Endothelial cell of umbilical vein (primary cell): ENCODE data around the gene WDR76. TPM values are rescaled to one million over a fixed set of nuclear protein-coding genes. Genes with fewer than 3 reads are reported as not detected.

Experiments used
- BruUV-seq: library from RNA; stranded (reverse); fragments of 400-500 nt; replicated peaks from 2 replicates; lab custom pipeline; 2021; lab: Mats Ljungman, UMichigan
- CTCF ChIA-PET: fragments of 300-600, 350-600 bp; sonication (Branson Sonifier 250); formaldehyde crosslinking; loops from one replicate; lab custom pipeline; 2021; ENCODE audit warnings: antibody characterized with exemption, inconsistent platforms; lab: Charles Lee
- POLR2A ChIA-PET: fragments of 300-600, 350-600 bp; sonication (Branson Sonifier 250); formaldehyde crosslinking; loops from one replicate; lab custom pipeline; 2021; ENCODE audit warnings: antibody characterized with exemption, inconsistent platforms; lab: Charles Lee
- DNase-seq: peaks from one replicate; pipeline ENCODE4 v3.0.0-alpha.2; 2011; ENCODE audit warnings: low read depth, low spot score
- FAIRE-seq: peaks from 2 replicates; lab custom pipeline; 2011; peaks lifted over from hg19 to GRCh38; lab: Jason Lieb, UNC
- H2AFZ ChIP-seq: 2 replicates; pipeline ENCODE4 v1.6.0; 2012; ENCODE audit warnings: low read depth, low read length, control low read depth, inconsistent platforms
- H3K27ac ChIP-seq: 2 replicates; pipeline ENCODE4 v1.5.1; 2011; ENCODE audit warnings: low read depth, mild to moderate bottlenecking, control low read depth, low read length, moderate library complexity; ENCODE audit not compliant: insufficient read depth
- H3K27me3 ChIP-seq, 2 experiments: 2 replicates each; pipeline versions ENCODE4 v1.6.0 to v1.6.1; 2011; ENCODE audit warnings: low read length in 2 of 2, mixed read lengths in 1 of 2; ENCODE audit not compliant: control insufficient read depth in 2 of 2, insufficient read depth in 2 of 2
- H3K36me3 ChIP-seq, 2 experiments: 2 replicates in 1 of 2; 3 replicates in 1 of 2; pipeline ENCODE4 v1.5.1; 2011; ENCODE audit warnings: low read length in 2 of 2, mild to moderate bottlenecking in 1 of 2, moderate library complexity in 1 of 2; ENCODE audit not compliant: control insufficient read depth in 2 of 2, insufficient read depth in 2 of 2; ENCODE audit errors: extremely low read depth in 1 of 2
- H3K4me1 ChIP-seq: 3 replicates; pipeline ENCODE4 v1.5.1; 2011; ENCODE audit warnings: mild to moderate bottlenecking, low read length; ENCODE audit not compliant: control insufficient read depth, insufficient read depth; ENCODE audit errors: extremely low read depth
- H3K4me2 ChIP-seq: 2 replicates; pipeline ENCODE4 v1.6.1; 2011; ENCODE audit warnings: low read length, control low read depth, mixed read lengths; ENCODE audit not compliant: insufficient read depth
- H3K4me3 ChIP-seq, 3 experiments: fragments of 200-600 bp in 1 of 3; sonication (generic), shearing (Covaris generic) in 1 of 3; replicated peaks in 1 of 3; 2 replicates each; pipeline ENCODE4 v1.5.1; 2011 to 2016; ENCODE audit warnings: control low read depth in 3 of 3, low read length in 3 of 3, mild to moderate bottlenecking in 2 of 3, inconsistent platforms in 1 of 3, low read depth in 1 of 3, moderate library complexity in 1 of 3; ENCODE audit not compliant: insufficient read depth in 1 of 3
- H3K79me2 ChIP-seq: 2 replicates; pipeline ENCODE4 v1.6.0; 2012; ENCODE audit warnings: low read length, inconsistent platforms; ENCODE audit not compliant: control insufficient read depth, insufficient read depth
- H3K9ac ChIP-seq: replicated peaks from 2 replicates; pipeline ENCODE3; 2011; ENCODE audit warnings: low read length, control low read depth; ENCODE audit not compliant: insufficient read depth; ENCODE audit errors: extremely low read depth
- H3K9me1 ChIP-seq: replicated peaks from 3 replicates; pipeline ENCODE4 v1.6.0; 2011; ENCODE audit warnings: mild to moderate bottlenecking, low read length; ENCODE audit not compliant: control insufficient read depth, insufficient read depth; ENCODE audit errors: extremely low read depth
- H3K9me3 ChIP-seq: replicated peaks from 2 replicates; pipeline ENCODE4 v1.5.1; 2012; ENCODE audit warnings: low read length, inconsistent platforms; ENCODE audit not compliant: control insufficient read depth, insufficient read depth
- H4K20me1 ChIP-seq: replicated peaks from 2 replicates; pipeline ENCODE3; 2011; ENCODE audit warnings: mild to moderate bottlenecking, low read length; ENCODE audit not compliant: control insufficient read depth, insufficient read depth; ENCODE audit errors: extremely low read depth
- CTCF ChIP-seq, 2 donors: IDR thresholded peaks; 1 replicate in 1 of 2; 2 replicates in 1 of 2; pipeline ENCODE4 v1.5.1; 2011; ENCODE audit warnings: low read length in 2 of 2, mild to moderate bottlenecking in 2 of 2, moderate library complexity in 2 of 2, control low read depth in 1 of 2, inconsistent platforms in 1 of 2, low read depth in 1 of 2; ENCODE audit not compliant: insufficient read depth in 1 of 2; ENCODE audit errors: extremely low read depth in 1 of 2
- EZH2 ChIP-seq: IDR thresholded peaks from 2 replicates; pipeline ENCODE4 v1.6.1; 2012; ENCODE audit warnings: borderline replicate concordance, low read depth, mild to moderate bottlenecking, moderate library complexity, low read length, inconsistent platforms; ENCODE audit not compliant: severe bottlenecking
- FOS ChIP-seq: IDR thresholded peaks from 2 replicates; pipeline ENCODE4 v1.6.1; 2011; ENCODE audit warnings: mild to moderate bottlenecking, low read length, moderate library complexity, borderline replicate concordance; ENCODE audit not compliant: insufficient read depth
- GATA2 ChIP-seq: IDR thresholded peaks from 2 replicates; pipeline ENCODE4 v1.7.0; 2011; ENCODE audit warnings: low read depth, mild to moderate bottlenecking, moderate library complexity, mixed read lengths, low read length; ENCODE audit not compliant: insufficient read length, insufficient read depth
- JUN ChIP-seq: IDR thresholded peaks from 2 replicates; pipeline ENCODE4 v1.6.1; 2011; ENCODE audit warnings: borderline replicate concordance, low read depth; ENCODE audit not compliant: insufficient read length, insufficient read depth
- MAX ChIP-seq: IDR thresholded peaks from 2 replicates; pipeline ENCODE4 v1.6.1; 2011; ENCODE audit not compliant: insufficient read depth, insufficient read length
- MYC ChIP-seq: IDR thresholded peaks from one replicate; pipeline ENCODE4 v1.6.1; 2011; ENCODE audit warnings: mild to moderate bottlenecking, low read depth, low read length
- POLR2A ChIP-seq: IDR thresholded peaks from 2 replicates; pipeline ENCODE4 v1.6.1; 2012; ENCODE audit warnings: low read depth, mild to moderate bottlenecking, control low read depth, low read length
- POLR2AphosphoS5 ChIP-seq: IDR thresholded peaks from 2 replicates; pipeline ENCODE4 v1.6.1; 2012; ENCODE audit warnings: low read depth, mild to moderate bottlenecking, control low read depth, low read length, moderate library complexity; ENCODE audit not compliant: insufficient read depth
- dilution Hi-C: fragments of 300-500 bp; cut with MboI; formaldehyde crosslinking; loops from one replicate; pipeline ENCODE4 v1.15.0; 2019; ENCODE audit warnings: low sequenced_read_pairs; ENCODE audit not compliant: extremely low pct_ligation_motif_present
- intact Hi-C: fragments of 100-400 bp; cut with micrococcal nuclease; formaldehyde crosslinking; loops from one replicate; pipeline ENCODE4 v1.10.0; 2022
- polyA plus RNA-seq, 4 experiments: library from polyadenylated mRNA; depleted of rRNA in 3 of 4; stranded (reverse) in 3 of 4; unstranded in 1 of 4; fragments of >200 nt; gene quantifications; 2 replicates each; pipeline versions ENCODE4 v1.2.1 to v1.2.3, GENCODE V29; 2011 to 2012; ENCODE audit warnings: missing spikeins in 1 of 4
- total RNA-seq: library from RNA; stranded (reverse); gene quantifications from 2 replicates; pipeline ENCODE4 v1.2.3, GENCODE V29; 2021

The WDR76 gene
- total and polyA plus RNA-seq, 2 donors (not counting 3 experiments of a cell fraction or from before 2014, with no cell fraction given): 3.1 to 25.2 TPM

DNA sequence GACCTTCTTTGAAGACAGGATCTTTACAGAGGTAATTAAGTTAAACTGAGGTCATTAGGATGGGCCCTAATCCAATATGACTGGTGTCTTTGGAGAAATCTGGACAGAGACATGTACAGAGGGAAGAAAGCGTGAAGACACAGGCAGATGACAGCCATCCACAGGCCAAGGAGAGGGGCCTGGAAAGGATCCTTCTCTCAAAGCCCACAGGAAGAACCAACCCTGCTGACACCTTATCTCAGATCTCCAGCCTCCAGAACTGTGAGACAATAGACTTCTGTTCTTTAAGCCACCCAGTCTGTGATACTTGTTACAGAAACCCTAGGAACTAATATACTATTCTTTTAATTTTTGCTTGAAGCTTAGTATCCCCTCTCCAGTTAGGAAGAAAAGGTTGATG, 74.2 kb downstream of the WDR76 start:
- TF ChIP-seq EZH2 (no peak), POLR2A (no peak), MYC (no peak)
- CTCF ChIA-PET: interaction anchor here (2.9 to 4.5 kb wide), 2 partner anchors 165 to 600 kb away, joined by 10 to 48 read pairs; no protein-coding TSS in a partner anchor
- H3K27me3 ChIP-seq: no peaks in the 10 kb centered on the region
- H3K27ac ChIP-seq: no peak overlapping the region
- no peak overlapping the region for H3K9ac ChIP-seq
- dilution Hi-C loops (no loop called here), intact Hi-C loops (no loop called here)
- no peak overlapping the region for H3K4me2 ChIP-seq
- no peak overlapping the region for H3K4me3 ChIP-seq
- H3K9me3 ChIP-seq: no peaks in the 10 kb centered on the region
- FAIRE-seq: no peak
- no peak for DNase-seq
- no peaks in the 10 kb centered on the region for H4K20me1 ChIP-seq
- BruUV-seq: no TSS peak
- no peaks in the 10 kb centered on the region for H3K79me2 ChIP-seq
- no peaks in the 10 kb centered on the region for H3K4me1 ChIP-seq
- no peaks in the 10 kb centered on the region for H3K9me1 ChIP-seq
- H3K36me3 ChIP-seq: peaks cover 5 to 22% of the 10 kb centered on the region in 2 experiments
- POLR2A ChIA-PET: no interaction called here
- H2AFZ ChIP-seq: no peak overlapping the region

GRCh38 chr15:43901495-43901894, 74.7 kb downstream of the WDR76 start:
- DNase-seq (no peak), FAIRE-seq (no peak)
- Histone ChIP-seq H3K36me3 (peaks cover 5 to 22% of the 10 kb centered on the region in 2 experiments), H3K27ac (no peak overlapping the region), H3K4me3 (no peak overlapping the region), H3K4me2 (no peak overlapping the region), H3K79me2 (no peaks in the 10 kb centered on the region), H4K20me1 (no peaks in the 10 kb centered on the region), H3K9ac (no peak overlapping the region), H3K9me3 (no peaks in the 10 kb centered on the region), H3K4me1 (no peaks in the 10 kb centered on the region), H3K27me3 (no peaks in the 10 kb centered on the region), H2AFZ (no peak overlapping the region), H3K9me1 (no peaks in the 10 kb centered on the region)
- dilution Hi-C loops: no loop called here
- ChIA-PET POLR2A (no interaction called here), CTCF (interaction anchor here (4.5 kb wide), 1 partner anchor 165 kb away, joined by 48 read pairs; no protein-coding TSS in a partner anchor)
- BruUV-seq: no TSS peak
- no peak for TF ChIP-seq POLR2AphosphoS5
- no peak for TF ChIP-seq EZH2
- no peak for TF ChIP-seq FOS
- no peak for TF ChIP-seq CTCF (IDR thresholded peaks at IDR 0.05; ENCODE audit: extremely low read depth in 1 of 2, insufficient read depth in 1 of 2, low read depth in 1 of 2, low read length in 2 of 2)
- TF ChIP-seq JUN: no peak
- no peak for TF ChIP-seq POLR2A
- TF ChIP-seq GATA2: no peak
- no peak for TF ChIP-seq MAX
- TF ChIP-seq MYC: no peak
- intact Hi-C loops: no loop called here
